HG03196 (cell line): ENCODE measurements around the gene EFCC1.

Source experiments
- ATAC-seq: cut with Tn5 transposase; IDR thresholded peaks from one replicate; pipeline ENCODE4 v1.9.1; 2021; ENCODE audit not compliant: unreplicated experiment

The EFCC1 gene

DNA sequence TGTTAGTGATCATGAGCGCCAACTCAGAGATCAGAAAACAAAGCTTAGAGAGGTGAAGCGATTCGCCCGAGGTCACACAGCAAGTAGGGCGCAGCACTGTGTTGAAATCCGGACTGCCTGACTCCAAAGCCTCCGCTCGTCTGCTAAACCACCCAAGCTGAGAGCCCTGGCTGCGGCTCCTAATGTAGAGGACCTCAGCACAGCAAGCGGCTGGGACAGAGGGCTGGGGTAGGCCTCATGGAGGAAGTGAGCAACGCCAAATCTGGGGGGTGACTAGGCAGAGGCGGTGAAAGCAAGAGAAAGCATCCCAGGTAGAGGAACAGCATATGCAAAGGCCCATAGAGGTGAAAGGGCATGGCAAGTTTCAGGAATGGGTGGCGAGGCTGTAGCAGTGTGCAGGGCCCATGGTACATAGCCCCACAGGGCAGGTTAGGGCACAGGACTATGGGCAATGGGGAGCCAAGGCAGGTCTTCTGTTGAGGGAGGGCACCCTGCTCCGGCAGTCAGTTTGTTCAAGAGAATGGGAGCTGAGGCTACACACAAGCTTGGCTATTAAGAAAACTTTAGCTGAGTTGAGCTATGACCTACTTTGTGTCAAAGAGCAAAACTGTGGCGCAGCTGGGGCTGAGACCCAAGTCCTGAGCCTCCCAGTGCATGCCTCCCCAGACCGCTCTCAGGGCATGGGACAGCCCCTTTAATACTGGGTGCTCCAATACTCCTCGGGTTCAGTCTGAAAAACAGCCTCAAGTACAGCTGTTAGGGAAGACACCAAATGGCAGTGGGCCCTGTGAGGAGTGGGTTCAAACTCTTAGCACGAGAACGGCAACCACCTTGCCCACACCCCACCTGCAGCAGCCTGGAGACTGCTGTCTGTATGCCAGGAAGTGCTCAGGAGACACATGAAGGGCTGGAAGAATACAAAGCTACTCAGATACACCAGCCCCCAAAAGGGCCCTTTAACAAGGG is 6.2 kb upstream of the EFCC1 start:
- no peak for ATAC-seq

DNA sequence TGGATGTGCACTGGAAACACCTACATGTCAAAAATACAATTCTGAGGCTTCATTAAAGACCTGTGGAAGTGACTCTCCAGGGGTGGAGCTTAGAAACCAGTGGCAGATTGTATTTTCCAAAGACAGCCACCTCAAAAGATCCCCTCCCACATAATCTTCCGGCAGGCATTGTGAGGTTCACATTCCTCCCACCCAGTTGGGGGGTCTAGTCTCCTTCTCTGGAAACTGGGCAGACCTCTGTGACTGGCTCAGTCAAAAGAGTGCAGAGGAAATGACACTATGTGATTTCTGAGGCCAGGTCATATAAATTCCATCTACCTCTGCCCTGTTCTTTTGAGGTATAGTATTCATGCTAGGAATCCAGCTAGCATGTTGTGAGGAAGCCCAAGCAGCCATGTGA is 5.4 kb upstream of the EFCC1 start:
- no peak for ATAC-seq

DNA sequence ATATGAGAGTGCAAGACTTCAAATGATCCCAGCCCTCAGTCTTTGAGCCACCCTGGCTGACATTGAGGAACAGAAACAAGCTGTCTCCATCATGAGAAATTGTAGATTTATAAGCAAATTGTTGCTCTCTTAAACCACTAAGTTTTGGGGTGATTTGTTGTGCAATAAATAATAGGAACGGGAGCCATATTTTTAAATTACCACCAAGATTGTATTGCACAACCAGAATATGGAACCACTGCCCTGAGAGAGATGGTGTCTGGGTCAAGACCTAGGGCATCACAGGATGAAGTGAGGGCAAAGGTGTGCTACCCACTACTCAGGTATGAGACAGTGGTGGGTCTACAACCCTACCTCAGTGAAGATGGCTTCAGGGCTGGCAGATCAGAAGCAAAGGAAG is 4.9 kb upstream of the EFCC1 start:
- no peak for ATAC-seq

GRCh38 chr3:128996726-128997125 is 4.4 kb upstream of the EFCC1 start:
- ATAC-seq: no peak

- ATAC-seq: no peak
Measured at GRCh38 chr3:128997486-128998133, 3.5 kb upstream of the EFCC1 start.

DNA sequence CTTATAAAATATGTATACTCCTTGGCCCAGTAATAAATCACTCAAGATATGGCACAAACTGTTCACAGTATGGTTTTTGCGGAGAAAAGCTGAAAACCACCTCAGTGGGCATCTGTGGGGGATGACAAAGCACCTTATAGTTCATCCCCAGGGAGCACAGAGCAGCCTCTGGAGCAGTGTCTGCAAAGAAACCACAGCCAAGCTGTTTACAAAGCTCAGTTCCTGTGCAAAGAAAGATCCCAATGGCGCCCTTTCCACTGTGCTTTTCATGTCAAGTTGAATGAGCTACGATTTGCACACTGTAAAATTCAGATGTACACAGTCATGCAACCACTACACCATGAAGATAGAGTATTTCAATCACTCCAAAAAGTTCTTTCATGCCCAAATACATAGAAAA is 2.5 kb upstream of the EFCC1 start:
- ATAC-seq: no peak

DNA sequence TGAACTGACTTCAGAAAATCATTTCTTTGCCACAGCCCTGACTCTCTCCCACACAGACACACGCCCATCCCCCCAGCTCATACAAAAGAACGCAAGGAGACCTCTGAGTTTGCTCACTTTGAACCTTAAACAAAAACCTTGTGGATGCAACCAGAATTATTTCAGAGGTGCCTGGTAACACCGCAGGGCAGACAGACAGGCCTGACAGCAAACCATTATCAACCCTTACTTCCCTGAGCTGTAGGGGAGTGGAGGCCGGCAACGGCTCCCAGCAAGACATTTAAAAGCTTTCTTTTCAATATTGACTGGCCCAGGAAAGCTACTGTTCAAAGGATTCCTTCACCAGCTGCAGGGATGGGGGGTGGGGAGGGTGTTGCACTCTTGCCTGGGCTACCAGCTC is 2.0 kb upstream of the EFCC1 start:
- no peak for ATAC-seq

DNA sequence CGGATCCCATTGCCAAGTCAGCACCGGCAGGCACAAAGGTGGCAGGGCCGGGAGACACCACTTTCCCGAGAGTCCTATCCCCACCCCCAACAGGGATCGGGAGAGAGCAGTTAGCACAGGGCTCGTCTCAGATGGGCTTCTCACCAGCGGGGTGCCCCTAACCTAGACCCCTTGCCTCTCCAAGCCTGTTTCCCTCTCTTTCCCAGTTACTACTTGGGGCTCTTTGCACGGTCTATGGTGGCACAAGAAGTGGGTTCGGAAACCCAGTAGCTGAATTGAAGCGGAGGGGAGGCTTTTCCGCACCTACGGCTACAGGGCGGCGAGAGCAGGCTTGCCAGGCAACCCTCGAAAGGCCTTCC is 383 bp upstream of the EFCC1 start:
- no peak for ATAC-seq

- no peak for ATAC-seq
Measured at GRCh38 chr3:129001806-129002572, 885 bp downstream of the EFCC1 start.

DNA sequence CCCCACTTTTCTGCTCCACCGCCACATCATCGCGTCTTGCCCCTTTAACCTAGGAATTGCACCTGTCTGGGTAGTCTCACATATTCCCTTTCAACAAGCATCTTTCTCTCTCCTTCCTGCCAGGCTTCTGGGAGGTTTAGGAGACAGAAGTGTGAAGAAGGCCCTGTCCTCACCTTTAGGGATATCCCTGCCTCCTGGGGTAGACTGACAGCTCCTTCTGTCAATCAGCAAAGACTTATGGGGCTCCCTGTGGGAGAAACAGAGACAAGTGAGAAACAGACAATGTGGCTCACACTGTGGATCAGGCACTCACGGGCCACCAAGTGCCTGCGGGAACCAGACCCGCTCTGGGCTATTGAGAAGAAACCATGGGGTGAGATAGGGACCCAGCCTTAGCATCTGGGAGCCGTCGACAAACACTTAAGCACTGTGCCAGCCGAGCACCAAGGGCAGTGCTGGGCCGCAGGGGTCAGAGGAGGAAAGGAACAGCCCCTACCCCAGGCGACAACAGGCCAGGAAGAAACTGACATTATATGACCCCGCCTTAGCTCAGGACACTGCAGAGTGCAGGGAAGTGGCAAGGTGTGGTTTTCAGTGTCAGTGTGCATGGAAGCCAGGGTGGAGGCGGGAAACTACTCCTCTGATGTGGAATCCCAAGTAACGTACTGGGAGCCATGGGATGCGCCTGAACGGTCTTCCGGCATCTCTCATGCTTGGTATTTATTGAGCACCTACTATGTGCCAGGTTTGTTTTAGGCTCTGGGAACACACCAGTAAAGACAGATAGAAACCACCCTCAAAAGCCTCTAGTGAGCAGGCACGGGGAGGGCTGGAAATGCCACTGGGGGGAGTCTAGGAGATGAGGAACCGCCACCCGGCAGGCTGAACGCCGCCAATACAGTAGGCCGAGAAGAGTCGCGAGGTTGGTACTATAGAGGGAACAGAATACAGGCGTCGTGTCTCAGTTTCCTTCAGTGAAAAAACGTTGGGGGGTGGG is 1.8 kb downstream of the EFCC1 start:
- ATAC-seq: no peak

GRCh38 chr3:129003578-129004112 is 2.5 kb downstream of the EFCC1 start:
- ATAC-seq: no peak

DNA sequence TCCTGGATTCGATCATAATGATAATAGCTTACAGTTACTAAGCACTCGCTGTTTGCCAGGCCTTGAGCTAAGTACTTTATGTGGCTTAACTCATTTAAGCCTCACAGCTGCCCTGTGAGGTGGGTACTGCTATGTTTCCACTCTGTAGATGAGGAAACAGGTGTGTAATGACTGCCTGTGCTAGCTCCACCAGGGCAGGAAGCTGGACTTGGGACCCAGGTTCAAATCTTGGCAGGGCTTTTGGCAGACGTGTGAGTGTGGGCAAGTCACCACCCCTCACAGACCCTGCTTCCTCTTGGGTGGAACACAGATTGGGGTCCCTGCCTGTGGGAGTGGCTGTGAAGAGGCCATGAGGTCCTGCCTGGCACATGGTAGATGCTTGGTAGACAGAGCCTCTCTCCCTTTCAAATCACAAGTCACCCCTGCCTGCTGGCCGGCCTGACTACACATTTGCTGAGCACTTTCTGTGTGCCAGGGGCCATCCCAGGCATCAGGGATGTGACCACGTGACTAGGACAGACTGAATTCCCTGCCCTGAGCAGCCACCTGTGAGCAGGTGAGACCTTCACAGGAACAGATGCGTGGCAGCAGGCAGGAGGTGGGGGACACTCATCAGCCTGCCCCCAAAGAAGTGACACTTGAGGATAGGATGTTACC is 3.7 kb downstream of the EFCC1 start:
- ATAC-seq: no peak

DNA sequence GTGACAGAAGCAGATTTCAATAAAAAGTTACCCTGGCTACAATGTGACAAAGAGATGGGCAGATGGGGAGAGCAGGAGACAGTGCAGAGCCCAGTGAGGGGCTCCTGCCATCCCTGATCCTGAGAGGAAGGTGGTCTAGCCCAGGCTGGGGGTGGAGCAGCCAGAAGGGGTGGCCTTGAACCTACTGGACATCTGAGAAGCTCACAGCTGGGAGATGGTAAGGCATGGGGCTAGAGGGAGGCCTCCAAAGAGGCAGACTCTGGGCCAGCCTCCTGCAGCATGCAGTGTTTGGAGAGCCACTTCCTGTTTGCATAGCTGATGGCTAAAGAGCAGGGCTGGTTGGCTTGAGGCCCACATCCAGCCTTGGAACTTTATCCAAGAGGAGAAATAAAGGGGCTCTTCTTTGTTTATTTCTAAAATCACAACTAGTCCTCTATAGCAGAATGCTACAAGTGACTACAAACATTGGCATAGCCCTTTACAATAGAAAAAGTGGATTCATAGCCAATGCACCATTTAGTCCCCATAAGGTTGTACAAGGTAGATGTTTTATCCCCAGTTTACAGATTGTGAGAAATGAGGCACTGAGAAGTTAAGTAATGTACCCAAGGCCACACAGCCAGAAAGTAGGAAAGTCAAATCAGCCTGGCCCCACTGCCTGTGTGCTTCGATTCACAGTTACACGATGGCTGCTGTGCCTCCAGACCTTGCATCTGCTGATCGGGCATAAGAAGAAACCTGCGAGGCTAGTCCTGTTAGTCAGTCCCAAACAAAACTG is 4.6 kb downstream of the EFCC1 start:
- ATAC-seq: no peak

GRCh38 chr3:129006864-129007263 is 5.8 kb downstream of the EFCC1 start:
- ATAC-seq: no peak

- ATAC-seq: no peak
Measured at GRCh38 chr3:129007792-129008191, 6.7 kb downstream of the EFCC1 start.

DNA sequence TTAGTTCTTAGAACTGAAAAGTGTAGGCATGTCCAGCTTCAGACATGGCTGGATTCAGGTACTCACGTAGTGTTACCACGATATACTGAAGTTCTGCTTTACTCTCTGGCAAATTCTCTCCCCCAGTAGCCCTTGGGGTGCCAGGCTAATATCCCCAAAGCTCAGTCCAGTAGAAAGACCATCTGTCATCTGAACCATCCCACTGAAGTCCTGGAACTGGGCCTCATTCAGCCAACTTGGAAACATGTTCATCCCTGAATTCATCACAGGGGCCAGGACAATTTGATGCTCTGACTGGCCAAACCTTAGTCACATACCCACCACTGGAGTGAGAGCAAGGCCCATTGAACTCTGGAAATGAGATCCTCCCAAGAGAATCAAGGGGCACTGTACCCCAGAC is 8.2 kb downstream of the EFCC1 start:
- no peak for ATAC-seq

GRCh38 chr3:129010310-129010956 is 9.3 kb downstream of the EFCC1 start:
- ATAC-seq: no peak

DNA sequence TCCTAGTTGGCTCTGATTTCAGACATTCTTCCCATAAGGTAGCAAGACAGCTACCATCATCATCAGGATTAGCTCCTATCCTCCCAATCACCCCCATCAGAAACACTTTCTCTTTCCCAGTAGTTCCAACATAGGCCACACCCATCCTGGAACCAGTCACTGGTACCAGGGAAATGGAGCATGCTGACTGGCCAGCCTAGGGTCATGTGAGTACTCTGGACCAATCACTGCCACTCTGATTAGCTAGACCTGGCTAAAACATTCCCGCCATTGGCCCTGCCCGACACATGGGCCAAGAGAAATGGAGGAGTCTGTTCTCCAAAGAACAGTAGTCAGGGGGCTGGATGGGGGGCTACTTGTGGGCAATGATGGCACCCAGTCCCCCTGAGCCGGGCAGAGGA is 12.4 kb downstream of the EFCC1 start:
- no peak for ATAC-seq
